ENCODE results near the gene LRP1B.

LRP1B gene

GRCh38 chr2:141380008-141380979, 750.5 kb downstream of the LRP1B start:
- DNase-seq (ENCODE audit: low spot score) = no peak
- Mint-ChIP-seq H3K9me3 (peaks cover 23% of the 10 kb centered on the region), H3K4me1 (ENCODE audit: low read depth) (no peaks in the 10 kb centered on the region), H3K27ac (no peak overlapping the region), H3K27me3 (ENCODE audit: low read depth) (no peaks in the 10 kb centered on the region), H3K36me3 (ENCODE audit: low read depth) (no peaks in the 10 kb centered on the region), H3K4me3 (no peak overlapping the region)

GRCh38 chr2:141364821-141365220, 766.0 kb downstream of the LRP1B start:
- Mint-ChIP-seq H3K27ac (no peak overlapping the region), H3K9me3 (peaks cover 15% of the 10 kb centered on the region), H3K4me1 (ENCODE audit: low read depth) (no peaks in the 10 kb centered on the region), H3K36me3 (ENCODE audit: low read depth) (no peaks in the 10 kb centered on the region), H3K4me3 (no peak overlapping the region), H3K27me3 (ENCODE audit: low read depth) (no peaks in the 10 kb centered on the region)
- DNase-seq (ENCODE audit: low spot score) = no peak

- Mint-ChIP-seq H3K36me3 (ENCODE audit: low read depth) (no peaks in the 10 kb centered on the region), H3K27me3 (ENCODE audit: low read depth) (no peaks in the 10 kb centered on the region), H3K4me1 (ENCODE audit: low read depth) (no peaks in the 10 kb centered on the region), H3K9me3 (peaks cover 15% of the 10 kb centered on the region), H3K4me3 (no peak overlapping the region), H3K27ac (no peak overlapping the region)
- no peak for DNase-seq (ENCODE audit: low spot score)
Measured at GRCh38 chr2:141362311-141362710, 768.5 kb downstream of the LRP1B start.

DNA sequence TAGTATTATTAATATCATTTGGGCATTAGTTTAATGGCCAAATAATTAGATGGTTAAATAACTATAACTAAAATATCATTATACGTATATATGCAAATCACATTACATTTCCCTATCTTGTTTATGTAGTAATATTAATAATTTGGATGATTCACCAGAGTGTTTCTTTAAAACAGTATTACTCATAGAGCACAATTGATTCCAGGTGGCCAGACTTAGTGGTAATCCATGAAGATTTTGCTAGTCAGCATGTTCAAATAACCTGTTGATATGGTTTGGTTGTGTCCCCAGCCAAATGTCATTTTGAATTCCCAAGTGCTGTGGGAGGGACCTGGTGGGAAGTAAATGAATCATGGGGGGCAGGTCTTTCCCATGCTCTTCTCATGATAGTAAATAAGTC, 782.3 kb downstream of the LRP1B start:
- Mint-ChIP-seq H3K27ac (no peak overlapping the region), H3K9me3 (peaks cover 47% of the 10 kb centered on the region), H3K4me3 (no peak overlapping the region), H3K4me1 (ENCODE audit: low read depth) (no peaks in the 10 kb centered on the region), H3K36me3 (ENCODE audit: low read depth) (no peaks in the 10 kb centered on the region), H3K27me3 (ENCODE audit: low read depth) (no peaks in the 10 kb centered on the region)
- no peak for DNase-seq (ENCODE audit: low spot score)

- Mint-ChIP-seq H3K27me3 (ENCODE audit: low read depth) (no peaks in the 10 kb centered on the region), H3K4me3 (no peak overlapping the region), H3K9me3 (peaks cover 32% of the 10 kb centered on the region), H3K36me3 (ENCODE audit: low read depth) (no peaks in the 10 kb centered on the region), H3K27ac (no peak overlapping the region), H3K4me1 (ENCODE audit: low read depth) (no peaks in the 10 kb centered on the region)
- no peak for DNase-seq (ENCODE audit: low spot score)
Measured at GRCh38 chr2:141341444-141341843, 789.4 kb downstream of the LRP1B start.

GRCh38 chr2:141331127-141331526, 799.7 kb downstream of the LRP1B start:
- Mint-ChIP-seq H3K9me3 (peaks cover 23% of the 10 kb centered on the region), H3K27me3 (ENCODE audit: low read depth) (no peaks in the 10 kb centered on the region), H3K27ac (no peak overlapping the region), H3K4me3 (no peak overlapping the region), H3K36me3 (ENCODE audit: low read depth) (no peaks in the 10 kb centered on the region), H3K4me1 (ENCODE audit: low read depth) (no peaks in the 10 kb centered on the region)
- no peak for DNase-seq (ENCODE audit: low spot score)

- Mint-ChIP-seq H3K4me3 (no peak overlapping the region), H3K36me3 (ENCODE audit: low read depth) (no peaks in the 10 kb centered on the region), H3K27ac (no peak overlapping the region), H3K9me3 (peaks cover 23% of the 10 kb centered on the region), H3K27me3 (ENCODE audit: low read depth) (no peaks in the 10 kb centered on the region), H3K4me1 (ENCODE audit: low read depth) (no peaks in the 10 kb centered on the region)
- no peak for DNase-seq (ENCODE audit: low spot score)
Measured at GRCh38 chr2:141329964-141330363, 800.9 kb downstream of the LRP1B start.

- Mint-ChIP-seq H3K4me1 (ENCODE audit: low read depth) (no peaks in the 10 kb centered on the region), H3K27ac (no peak overlapping the region)
Measured at GRCh38 chr2:141323571-141323970, 807.2 kb downstream of the LRP1B start.

GRCh38 chr2:141317986-141318385, 812.8 kb downstream of the LRP1B start:
- H3K4me3 Mint-ChIP-seq = no peak overlapping the region
- H3K9me3 Mint-ChIP-seq = peaks cover 16% of the 10 kb centered on the region
- H3K36me3 Mint-ChIP-seq (ENCODE audit: low read depth) = no peaks in the 10 kb centered on the region
- H3K27ac Mint-ChIP-seq = no peak overlapping the region
- DNase-seq (ENCODE audit: low spot score) = no peak
- H3K4me1 Mint-ChIP-seq (ENCODE audit: low read depth) = no peaks in the 10 kb centered on the region
- H3K27me3 Mint-ChIP-seq (ENCODE audit: low read depth) = no peaks in the 10 kb centered on the region

More at GRCh38 chr2:141323571-141323970, 807.2 kb downstream of the LRP1B start:
- Mint-ChIP-seq H3K36me3 (ENCODE audit: low read depth) (no peaks in the 10 kb centered on the region), H3K4me3 (no peak overlapping the region), H3K27me3 (ENCODE audit: low read depth) (no peaks in the 10 kb centered on the region), H3K9me3 (peaks cover 29% of the 10 kb centered on the region)
- no peak for DNase-seq (ENCODE audit: low spot score)

- DNase-seq (ENCODE audit: low spot score) = no peak
- Mint-ChIP-seq H3K27ac (no peak overlapping the region), H3K4me1 (ENCODE audit: low read depth) (no peaks in the 10 kb centered on the region), H3K9me3 (peaks cover 20% of the 10 kb centered on the region), H3K27me3 (ENCODE audit: low read depth) (no peaks in the 10 kb centered on the region), H3K36me3 (ENCODE audit: low read depth) (no peaks in the 10 kb centered on the region), H3K4me3 (no peak overlapping the region)
Measured at GRCh38 chr2:141316606-141317005, 814.2 kb downstream of the LRP1B start.

GRCh38 chr2:141316103-141316502, 814.7 kb downstream of the LRP1B start:
- no peaks in the 10 kb centered on the region for H3K36me3 Mint-ChIP-seq (ENCODE audit: low read depth)
- no peaks in the 10 kb centered on the region for H3K4me1 Mint-ChIP-seq (ENCODE audit: low read depth)
- no peak overlapping the region for H3K4me3 Mint-ChIP-seq

GRCh38 chr2:141313972-141314371, 816.8 kb downstream of the LRP1B start:
- no peaks in the 10 kb centered on the region for H3K27me3 Mint-ChIP-seq (ENCODE audit: low read depth)
- H3K36me3 Mint-ChIP-seq (ENCODE audit: low read depth) = no peaks in the 10 kb centered on the region
- H3K9me3 Mint-ChIP-seq = peaks cover 26% of the 10 kb centered on the region
- no peak for DNase-seq (ENCODE audit: low spot score)
- no peaks in the 10 kb centered on the region for H3K4me1 Mint-ChIP-seq (ENCODE audit: low read depth)
- H3K27ac Mint-ChIP-seq = no peak overlapping the region
- H3K4me3 Mint-ChIP-seq = no peak overlapping the region

More at GRCh38 chr2:141316103-141316502, 814.7 kb downstream of the LRP1B start:
- no peaks in the 10 kb centered on the region for H3K27me3 Mint-ChIP-seq (ENCODE audit: low read depth)
- H3K27ac Mint-ChIP-seq = no peak overlapping the region
- H3K9me3 Mint-ChIP-seq = peaks cover 20% of the 10 kb centered on the region
- no peak for DNase-seq (ENCODE audit: low spot score)

- Mint-ChIP-seq H3K4me3 (no peak overlapping the region), H3K4me1 (ENCODE audit: low read depth) (no peaks in the 10 kb centered on the region), H3K9me3 (peaks cover 27% of the 10 kb centered on the region), H3K27me3 (ENCODE audit: low read depth) (no peaks in the 10 kb centered on the region), H3K36me3 (ENCODE audit: low read depth) (no peaks in the 10 kb centered on the region), H3K27ac (no peak overlapping the region)
- DNase-seq (ENCODE audit: low spot score) = no peak
Measured at GRCh38 chr2:141311430-141311829, 819.4 kb downstream of the LRP1B start.

GRCh38 chr2:141306368-141306767, 824.4 kb downstream of the LRP1B start:
- no peak for DNase-seq (ENCODE audit: low spot score)
- no peak overlapping the region for H3K27ac Mint-ChIP-seq

More at GRCh38 chr2:141306368-141306767, 824.4 kb downstream of the LRP1B start:
- Mint-ChIP-seq H3K4me3 (no peak overlapping the region), H3K27me3 (ENCODE audit: low read depth) (no peaks in the 10 kb centered on the region), H3K36me3 (ENCODE audit: low read depth) (no peaks in the 10 kb centered on the region), H3K9me3 (peaks cover 18% of the 10 kb centered on the region), H3K4me1 (ENCODE audit: low read depth) (no peaks in the 10 kb centered on the region)
